NCI-H345 treated with DMSO at 0.1 percent for 48 hours (cell line): ENCODE results near the gene TYRO3.

ENCODE experiments used
- DNase-seq: peaks from one replicate; lab custom pipeline; 2025; ENCODE audit not compliant: unreplicated experiment; lab: John Stamatoyannopoulos, UW

Gene TYRO3

DNA sequence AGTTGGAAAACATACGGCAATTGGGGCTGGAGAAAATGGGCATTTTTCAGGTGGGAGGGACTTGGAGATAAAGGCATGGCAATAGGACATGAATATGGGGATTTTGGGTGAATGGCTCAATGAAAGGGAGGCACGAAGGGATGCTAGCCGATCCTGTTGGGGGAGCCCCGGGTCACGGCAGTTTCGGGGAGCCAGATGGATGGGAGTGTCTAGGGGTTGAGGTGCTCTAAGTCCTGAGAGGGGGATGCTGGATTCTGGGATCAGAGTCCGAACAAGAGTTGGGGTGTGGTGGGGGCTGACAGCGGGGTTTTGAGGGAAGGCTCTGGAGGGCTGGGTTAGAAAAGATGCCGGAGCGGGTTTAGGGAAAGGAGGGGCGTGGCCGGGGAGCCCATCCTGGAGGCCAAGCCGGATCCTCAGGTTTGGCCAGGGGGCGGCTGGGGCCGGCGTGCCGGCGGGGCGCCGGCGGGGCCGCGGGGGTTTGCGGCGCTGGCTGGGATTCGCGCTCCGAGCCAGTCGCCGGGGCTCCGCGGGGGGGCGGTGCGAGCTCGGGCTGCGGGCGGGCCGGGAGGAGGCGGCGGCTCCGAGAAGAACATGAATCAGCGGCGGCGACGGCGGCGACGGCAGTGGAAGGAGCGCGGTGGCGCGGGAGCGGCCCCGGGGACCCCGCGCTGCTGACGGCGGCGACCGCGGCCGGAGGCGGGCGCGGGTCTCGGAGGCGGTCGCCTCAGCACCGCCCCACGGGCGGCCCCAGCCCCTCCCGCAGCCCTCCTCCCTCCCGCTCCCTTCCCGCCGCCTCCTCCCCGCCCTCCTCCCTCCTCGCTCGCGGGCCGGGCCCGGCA, at the start of gene TYRO3:
TSS of gene TYRO3 (plus strand) at position 813 of the 839 bp plus-strand sequence. CDS start 46 bp downstream, outside the sequence.
- DNase-seq, result no peak

DNA sequence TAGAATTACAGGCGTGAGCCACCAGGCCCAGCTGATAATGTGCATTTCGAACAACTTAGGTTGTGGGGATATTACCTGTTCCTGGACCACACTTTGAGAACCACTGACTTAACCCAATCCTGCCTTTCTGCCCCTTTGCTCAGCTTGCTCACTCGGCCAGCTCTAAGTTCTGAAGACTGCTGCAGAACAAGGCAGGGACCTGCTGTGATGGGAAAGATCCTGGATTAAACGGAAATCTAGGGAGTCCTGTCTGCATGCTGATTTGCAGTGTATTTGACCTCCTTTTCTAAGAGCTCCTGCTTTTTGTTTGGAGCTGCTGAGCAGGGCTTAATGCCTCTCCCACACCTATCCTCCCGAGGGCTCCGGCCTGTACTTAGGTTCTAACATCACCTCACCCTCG, 48.3 kb upstream of the TYRO3 start:
- no peak for DNase-seq

DNA sequence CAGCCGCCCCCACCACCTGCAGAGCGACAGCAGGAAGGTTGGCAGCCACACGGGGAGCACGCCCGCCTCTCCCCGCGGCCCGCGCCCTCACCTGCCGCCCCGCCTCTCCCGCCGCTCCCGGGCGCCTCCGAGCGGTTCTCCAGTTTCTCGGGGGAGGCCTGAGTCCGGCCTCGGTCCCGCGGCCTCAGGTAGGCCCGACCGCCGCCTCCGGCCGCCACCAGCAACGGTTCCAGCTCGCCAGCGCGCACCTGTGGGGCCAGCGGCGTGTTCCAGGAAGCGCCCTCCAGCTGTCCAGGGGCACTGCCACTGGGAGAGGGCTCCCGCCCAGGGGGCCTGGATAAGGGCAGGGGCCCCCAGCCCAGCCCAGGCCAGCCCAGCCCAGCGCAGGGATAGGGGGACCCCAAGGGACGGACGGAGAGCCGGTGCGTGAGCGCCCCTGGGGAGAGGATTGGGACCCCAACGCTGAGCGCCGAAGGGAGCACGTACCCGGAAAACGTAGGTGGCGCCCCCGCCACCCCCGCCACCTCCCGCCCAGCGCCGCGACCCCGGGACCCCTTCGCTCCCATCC, 47.6 kb upstream of the TYRO3 start:
- no peak for DNase-seq

DNA sequence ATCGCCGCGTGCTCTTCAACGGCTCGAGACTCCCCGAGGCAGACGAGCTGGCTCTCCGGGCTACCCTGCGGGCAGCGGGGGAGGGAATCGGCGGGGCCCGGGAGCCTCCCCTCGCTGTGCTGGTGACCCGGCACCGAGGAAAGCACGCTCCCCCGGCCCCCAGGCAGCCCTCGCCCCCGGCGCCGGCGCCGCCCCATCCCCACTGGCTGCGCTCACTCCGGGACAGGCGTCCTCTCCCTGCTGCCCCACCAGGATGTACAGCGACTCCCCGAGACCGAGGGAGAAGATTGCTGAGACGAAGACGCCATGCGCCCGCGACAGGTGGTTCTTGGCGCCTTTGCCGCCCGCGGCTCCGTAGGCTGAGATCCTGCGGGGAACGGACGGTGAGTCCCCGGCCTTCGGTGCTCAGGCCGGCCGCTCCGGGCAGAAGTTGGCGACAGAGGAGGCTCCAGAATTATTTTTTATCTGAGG, 47.1 kb upstream of the TYRO3 start:
- DNase-seq, result no peak

DNA sequence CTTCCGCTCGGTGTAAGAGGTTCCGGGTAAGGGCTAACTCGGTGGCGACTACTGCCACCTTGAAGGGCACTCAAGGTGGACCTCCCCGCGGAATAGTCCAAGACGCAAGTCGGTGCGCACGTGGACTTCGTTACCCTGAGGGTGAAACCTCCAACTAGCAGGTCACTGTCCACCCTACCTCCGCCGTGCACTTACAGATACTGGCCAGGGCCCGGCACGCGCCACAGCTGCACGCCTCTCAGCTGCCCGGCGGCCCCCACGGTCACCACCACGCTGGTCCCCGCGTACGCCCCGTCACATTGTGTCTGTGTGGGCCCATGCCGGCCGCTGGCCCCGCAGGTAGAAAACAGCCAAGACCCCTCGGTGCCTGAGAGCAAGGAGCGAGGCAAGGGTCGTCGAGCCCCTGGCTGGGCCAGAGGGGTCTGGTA, 46.5 kb upstream of the TYRO3 start:
- no peak for DNase-seq

DNA sequence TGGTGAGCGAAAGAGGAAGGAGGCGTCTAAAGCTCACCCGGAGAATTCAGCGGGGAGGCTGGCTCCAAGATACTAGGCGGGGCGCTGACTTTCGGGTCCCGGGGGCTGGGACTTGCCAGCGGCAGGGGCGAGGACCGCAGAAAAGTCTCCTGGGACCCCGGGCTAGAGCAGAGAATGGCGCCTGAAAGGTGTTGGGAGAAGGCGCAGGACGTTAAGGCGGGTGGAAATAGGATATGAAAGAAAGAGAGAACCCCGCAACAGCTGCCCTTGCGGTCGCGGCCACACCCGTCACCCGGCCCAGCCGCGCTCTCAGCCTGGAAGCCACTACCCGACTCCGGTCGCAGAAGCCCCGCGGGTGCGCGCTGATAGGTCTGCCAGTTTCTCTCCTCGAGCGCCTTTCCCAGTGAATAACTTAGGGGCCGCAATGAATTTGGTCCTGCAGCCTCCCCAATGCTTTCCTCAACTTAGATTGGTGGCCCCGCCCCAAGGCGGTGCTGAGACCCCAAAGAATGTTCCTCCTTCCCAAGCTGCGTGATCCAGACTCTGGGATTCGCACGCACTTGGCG, 46.0 kb upstream of the TYRO3 start:
- no peak for DNase-seq

DNA sequence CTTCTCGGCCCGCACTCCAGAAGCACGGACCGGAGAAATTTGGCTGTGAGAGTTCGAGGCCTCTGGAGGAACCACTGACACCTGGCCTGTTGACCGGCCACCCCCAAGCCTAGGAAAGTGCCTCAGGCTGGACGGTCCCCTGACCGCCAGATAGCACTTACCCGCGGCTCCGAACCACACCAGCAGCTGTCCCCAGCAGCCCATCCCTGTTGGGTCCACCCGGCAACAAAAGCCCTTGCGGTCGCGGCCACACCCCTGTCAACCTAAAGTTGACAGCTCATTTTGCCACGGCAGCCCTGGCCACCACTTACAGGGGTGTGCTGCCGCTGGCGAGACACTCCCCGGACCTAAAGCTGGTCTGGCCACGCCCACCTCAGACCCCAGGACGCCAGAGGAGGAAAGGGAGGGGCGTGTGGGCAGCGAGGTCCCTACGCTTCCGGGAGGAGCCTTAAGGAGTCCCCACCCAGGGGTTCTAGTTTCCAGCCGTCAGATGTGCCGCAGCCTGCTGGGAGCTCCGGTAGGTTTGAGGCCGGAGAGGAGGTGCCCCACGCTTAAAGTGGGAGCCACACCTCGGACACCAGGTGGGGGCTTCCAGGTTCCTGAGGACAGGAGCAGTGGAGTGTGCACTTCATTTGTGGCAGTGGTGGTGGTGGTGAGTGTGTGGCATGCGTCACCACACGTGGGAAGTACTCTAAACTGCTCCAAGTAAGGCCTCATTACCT, 45.3 kb upstream of the TYRO3 start, which contains the start of gene LTK:
TSS of gene LTK (minus strand) at position 322 of the 722 bp plus-strand sequence. CDS start at position 204, 118 bp downstream.
- DNase-seq, result no peak

DNA sequence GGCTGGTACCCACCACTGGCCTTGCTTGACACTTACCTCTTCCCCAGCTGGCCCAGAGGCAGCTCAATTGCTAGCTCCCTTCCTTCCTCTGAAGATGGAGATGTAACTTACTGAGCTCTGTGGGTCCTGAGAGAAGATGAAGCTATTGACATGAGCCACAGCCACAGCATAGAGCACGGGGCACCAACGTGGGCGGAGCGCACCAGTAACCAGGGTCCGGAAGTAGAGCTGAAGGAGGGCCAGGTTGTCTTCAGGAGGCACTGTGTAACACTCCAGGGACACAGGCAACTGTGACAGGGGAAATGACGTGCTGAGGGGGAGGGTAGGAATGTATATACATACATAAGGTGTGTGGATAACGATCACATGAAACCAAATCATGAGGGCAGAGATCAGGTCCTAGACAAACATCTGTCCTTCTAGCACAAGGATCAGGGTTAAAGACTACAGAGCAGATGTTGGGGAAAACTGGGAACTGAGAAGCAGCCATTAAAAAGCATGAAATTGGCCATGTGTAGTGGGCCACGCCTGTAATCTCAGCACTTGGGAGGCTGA, 41.0 kb upstream of the TYRO3 start:
- DNase-seq, result no peak

DNA sequence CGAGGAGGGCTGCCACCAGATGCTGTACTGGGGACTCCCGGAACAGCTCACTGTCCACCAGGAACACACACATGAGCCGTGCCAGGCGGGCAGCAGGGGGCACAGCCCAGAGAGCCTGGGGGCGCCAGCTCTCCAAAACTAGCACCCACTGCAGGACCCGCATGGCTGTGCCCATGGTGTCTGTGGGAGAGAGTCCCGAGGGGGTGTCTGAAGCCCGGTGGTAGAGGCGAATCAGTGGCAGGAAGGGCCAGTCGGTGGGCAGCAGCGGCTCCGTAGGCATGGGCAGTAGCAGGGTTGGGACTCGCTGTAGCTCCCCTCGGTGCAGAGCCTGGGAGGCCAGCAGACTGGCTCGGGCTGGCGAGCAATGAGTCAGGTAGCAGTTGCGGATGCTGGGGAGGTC, 38.4 kb upstream of the TYRO3 start:
- DNase-seq, result no peak

DNA sequence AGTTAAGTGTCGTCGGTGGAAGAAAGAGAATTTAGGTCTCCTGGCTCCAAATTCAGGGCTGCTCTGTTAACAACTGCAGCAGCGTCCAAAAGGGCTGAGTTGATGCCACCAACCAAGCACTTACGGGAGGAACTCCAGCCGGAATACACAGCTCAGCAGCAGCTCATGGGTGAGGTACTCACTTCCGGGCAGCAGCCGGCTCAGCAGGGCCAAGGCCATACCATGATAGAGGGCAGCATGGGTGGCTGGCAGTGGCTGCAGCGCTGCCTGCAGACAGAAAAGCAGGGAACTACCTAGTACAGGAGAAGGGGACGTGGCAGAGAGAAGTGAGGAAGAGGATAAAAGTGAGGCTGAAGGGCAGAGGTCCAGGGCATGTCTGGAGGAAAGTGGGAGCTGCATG, 37.4 kb upstream of the TYRO3 start:
- no peak for DNase-seq

DNA sequence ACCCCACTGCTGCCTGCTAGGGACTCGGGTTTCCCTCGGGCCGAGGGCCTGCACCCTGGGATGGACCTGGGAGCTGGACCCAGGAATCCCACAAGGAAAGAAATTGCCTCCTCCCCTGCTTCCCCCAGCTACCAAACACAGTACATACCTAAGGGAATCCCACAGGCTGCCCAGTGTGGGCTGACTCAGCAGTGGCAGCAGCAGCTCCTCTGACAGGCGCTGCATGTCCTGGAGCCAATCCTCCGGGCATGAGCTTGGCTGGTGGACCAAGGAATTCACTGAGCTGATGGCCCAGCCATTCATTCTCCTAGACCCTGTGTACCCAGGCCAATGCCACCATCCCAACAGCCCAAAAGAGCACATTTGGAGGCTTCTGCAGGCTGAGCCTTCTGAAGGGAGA, 35.9 kb upstream of the TYRO3 start:
- DNase-seq, result no peak

DNA sequence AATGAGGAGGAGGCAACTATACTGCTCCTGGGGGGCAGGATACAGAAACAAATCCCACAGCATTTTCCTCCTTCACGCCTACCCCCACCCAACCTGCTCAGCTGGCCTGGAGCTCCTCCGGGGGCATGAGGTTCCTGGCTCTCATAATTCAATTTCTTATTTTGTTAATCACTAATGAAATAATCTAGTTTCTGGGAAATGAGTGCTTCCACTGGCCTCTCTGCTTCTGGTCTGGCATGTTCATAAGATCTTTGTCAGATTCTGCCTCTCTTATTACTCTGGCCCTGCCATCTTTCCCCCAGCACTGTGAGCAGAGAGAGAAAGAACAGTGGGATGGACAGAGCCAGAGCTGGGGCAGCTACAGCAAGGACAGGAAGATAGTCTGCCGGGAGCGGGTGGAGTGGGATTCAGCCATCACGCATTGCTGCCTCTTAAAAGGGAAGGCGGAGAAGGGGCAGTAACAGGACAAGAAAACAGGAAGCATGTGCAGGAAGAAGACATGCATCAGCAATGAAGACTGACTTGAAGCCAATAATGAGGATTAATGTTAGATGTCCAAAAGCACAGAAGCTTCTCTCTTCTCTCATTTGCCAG, 28.6 kb upstream of the TYRO3 start:
- DNase-seq, result no peak

DNA sequence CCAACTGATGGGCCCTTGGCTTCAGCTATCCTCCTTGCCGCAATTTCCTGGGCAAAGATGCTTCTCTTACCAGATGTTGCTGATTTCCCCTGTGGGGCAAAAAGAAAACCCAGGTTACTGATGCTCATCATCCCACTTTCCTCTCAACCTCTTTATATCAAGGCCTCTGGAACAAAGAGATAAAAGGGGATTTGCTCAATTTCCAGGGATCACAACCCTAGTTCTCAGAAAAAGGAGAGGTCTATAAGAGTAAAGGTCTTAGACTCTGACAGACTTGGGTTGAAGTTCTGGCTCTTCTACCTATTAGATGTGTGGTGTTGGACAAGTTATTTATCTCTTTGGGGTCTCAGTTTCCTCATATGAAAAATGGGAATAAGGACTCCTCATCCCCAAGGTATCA, 23.5 kb upstream of the TYRO3 start:
- DNase-seq, result no peak

DNA sequence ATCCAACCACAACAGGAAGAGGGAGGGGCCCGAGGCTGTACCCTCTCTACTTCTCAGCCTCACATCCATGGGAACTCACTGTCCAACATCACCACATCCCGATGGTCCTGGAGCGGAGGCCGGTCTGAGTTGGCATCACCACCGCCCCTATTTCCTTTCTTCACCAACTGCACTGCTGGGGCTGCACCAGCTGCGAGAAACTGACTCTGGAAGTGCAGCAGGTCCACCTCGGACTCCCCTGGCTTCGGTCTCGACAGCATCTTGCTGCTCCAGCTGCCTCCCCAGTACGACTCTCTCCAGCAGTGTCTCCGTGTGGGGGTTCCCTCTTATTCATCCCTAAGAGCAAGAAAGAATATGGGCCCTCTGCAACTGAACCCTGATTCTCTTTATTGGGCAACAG, 22.1 kb upstream of the TYRO3 start:
- DNase-seq, result no peak

DNA sequence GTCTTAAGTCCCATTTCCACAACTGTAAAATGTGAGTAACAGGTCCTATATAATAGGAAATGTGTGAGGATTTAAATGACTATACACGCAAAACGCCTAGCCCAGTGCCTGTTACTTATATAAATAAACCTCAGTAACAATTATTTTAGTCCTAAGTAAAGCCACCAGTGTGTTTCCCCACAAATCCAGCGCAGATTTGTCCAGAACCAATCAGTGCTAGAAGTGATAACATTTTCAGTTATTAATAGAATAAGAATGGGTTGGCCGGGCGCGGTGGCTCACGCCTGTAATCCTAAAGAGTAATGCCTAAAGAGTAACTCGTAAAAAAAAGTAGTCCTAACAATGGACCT, 15.5 kb upstream of the TYRO3 start:
- DNase-seq, result no peak

DNA sequence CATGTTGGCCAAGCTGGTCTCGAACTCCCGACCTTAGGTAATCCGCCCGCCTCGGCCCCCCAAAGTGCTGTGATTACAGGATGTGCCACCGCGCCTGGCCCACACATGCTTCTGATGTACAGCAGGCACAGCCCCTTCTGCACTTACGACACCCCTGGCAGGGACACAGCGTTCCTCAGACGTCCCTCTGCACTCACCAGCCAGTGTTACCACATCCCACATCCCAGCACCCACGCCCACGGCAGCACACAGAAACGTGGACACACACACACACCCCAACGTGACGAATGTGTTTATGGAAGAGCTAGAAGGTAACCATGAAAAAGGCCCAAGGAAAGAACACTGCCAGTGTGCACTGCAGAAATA, 14.4 kb upstream of the TYRO3 start:
- no peak for DNase-seq

DNA sequence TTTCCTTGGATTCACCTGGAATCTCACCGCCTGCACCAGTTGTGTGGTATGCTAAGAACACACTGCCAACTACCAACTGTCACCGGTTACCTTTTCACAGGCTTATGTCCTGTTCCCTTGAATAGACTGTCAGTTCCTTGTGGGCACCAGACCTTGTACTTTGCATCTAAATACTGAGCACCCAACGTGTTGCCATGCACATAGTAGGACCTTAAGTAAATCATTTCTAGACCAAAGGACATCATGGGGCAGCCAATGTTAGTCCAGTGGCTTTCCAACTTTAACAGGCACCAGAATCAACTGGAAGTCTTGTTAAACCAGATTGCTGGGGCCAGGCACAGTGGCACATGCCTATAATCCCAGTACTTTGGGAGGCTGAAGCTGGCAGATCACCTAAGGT, 13.8 kb upstream of the TYRO3 start:
- no peak for DNase-seq

DNA sequence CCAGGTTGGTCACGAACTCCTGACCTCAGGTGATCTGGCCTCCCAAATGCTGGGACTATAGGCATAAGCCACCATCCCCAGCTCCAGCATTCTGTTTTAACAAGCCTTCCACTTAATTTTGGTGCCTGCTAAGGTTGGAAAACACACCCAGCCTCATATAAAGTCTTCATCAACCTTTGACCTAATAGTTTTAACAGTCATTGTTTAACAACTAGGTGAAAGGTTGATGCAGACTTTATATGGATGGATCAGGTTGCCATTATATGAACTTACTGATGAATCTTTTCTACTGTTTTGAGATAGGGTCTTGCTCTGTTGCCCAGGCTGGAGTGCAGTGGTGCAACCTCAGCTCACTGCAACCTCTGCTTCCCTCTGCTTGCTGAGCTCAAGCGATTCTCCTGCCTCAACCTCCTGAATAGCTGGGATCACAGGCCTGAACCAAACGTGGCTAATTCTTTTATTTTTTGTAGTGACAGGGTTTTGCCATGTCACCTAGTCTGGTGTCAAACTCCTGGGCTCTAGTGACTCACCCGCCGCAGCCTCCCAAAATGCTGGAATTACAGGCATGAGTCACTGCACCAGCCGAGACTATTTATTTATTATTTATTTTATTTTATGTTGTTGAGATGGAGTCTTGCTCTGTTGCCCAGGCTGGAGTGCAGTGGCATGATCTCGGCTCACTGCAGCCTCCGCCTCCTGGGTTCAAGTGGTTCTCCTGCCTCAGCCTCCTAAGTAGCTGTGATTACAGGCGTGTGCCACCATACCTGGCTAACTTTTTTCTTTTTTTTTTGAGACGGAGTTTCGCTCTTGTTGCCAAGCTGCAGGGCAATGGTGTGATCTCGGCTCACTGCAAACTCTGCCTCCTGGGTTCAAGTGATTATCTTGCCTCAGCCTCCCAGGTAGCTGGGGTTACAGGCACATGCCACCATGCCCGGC, 11.9 kb upstream of the TYRO3 start:
- no peak for DNase-seq

DNA sequence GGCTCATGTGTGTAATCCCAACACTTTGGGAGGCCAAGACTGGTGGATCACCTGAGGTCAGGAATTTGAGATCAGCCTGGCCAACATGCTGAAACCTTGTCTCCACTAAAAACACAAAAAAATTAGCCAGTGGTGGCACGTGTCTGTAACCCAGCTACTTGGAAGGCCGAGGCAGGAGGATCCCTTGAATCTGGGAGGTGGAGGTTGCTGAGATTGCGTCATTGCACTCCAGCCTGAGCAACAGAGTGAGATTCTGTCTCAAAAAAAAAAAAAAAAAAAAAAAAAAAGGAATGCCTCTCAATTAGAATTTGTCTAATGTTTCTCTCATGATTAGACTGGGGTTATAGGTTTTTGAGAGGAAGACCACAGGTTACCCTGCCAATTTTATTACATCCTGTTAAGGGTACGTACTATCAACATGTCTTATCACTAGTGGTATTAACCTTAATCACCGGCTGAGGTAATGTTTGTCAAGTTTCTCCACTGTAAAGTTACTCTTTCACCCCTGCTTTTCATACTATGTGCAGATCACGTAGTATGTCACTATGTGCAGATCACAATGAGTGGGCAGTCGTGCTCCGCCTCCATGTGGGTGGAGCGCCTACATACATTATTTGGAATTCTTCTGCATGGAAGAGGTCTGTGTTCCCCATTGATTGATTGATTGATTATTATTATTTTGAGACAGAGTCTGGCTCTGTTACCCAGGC, 8.8 kb upstream of the TYRO3 start:
- DNase-seq, result no peak
